Parathyroid adenoma (tissue), 2 donors: ENCODE data around the gene GRM7.

Experiments
- H2AFZ ChIP-seq: fragments of 300-600 bp; sonication (generic); one replicate; pipeline ENCODE4 v1.7.0; 2017; ENCODE audit warnings: antibody characterized with exemption, mild to moderate bottlenecking
- H3K27ac ChIP-seq: fragments of 300-600 bp; sonication (generic); one replicate; pipeline ENCODE4 v1.7.0; 2017
- H3K27me3 ChIP-seq: fragments of 300-600 bp; sonication (generic); one replicate; pipeline ENCODE4 v1.7.0; 2017; ENCODE audit warnings: low read length; ENCODE audit not compliant: control insufficient read depth, insufficient read depth
- H3K36me3 ChIP-seq: fragments of 300-600 bp; sonication (generic); one replicate; pipeline ENCODE4 v1.7.0; 2017; ENCODE audit warnings: low read length; ENCODE audit not compliant: control insufficient read depth, insufficient read depth
- H3K4me1 ChIP-seq: fragments of 300-600 bp; sonication (generic); one replicate; pipeline ENCODE4 v1.7.0; 2017; ENCODE audit warnings: control low read depth
- H3K4me2 ChIP-seq: fragments of 300-600 bp; sonication (generic); one replicate; pipeline ENCODE4 v1.7.0; 2017; ENCODE audit warnings: low read length
- H3K4me3 ChIP-seq: fragments of 300-600 bp; sonication (generic); one replicate; pipeline ENCODE4 v1.7.0; 2017; ENCODE audit warnings: low read depth, low read length
- H3K79me2 ChIP-seq: fragments of 300-600 bp; sonication (generic); one replicate; pipeline ENCODE4 v1.7.0; 2017; ENCODE audit warnings: control low read depth
- H3K9ac ChIP-seq: fragments of 300-600 bp; sonication (generic); one replicate; pipeline ENCODE4 v1.7.0; 2017; ENCODE audit warnings: mild to moderate bottlenecking
- H3K9me3 ChIP-seq: fragments of 300-600 bp; sonication (generic); one replicate; pipeline ENCODE4 v1.7.0; 2017; ENCODE audit warnings: low read length; ENCODE audit not compliant: control insufficient read depth
- CTCF ChIP-seq: fragments of 300-600 bp; sonication (generic); IDR thresholded peaks from one replicate; pipeline ENCODE4 v1.7.0; 2017; ENCODE audit warnings: antibody characterized with exemption, mild to moderate bottlenecking
- donor health status: primary hyperparathyroidism.

GRM7 gene

GRCh38 chr3:6989608-6990291, 128.8 kb downstream of the GRM7 start:
- no peak overlapping the region for H3K4me3 ChIP-seq
- TF ChIP-seq CTCF: no peak

GRCh38 chr3:6994081-6994668, 133.3 kb downstream of the GRM7 start:
- Histone ChIP-seq H3K4me3 (no peak overlapping the region), H3K9ac (no peak overlapping the region), H3K9me3 (no peaks in the 10 kb centered on the region), H3K4me2 (no peak overlapping the region), H3K36me3 (no peaks in the 10 kb centered on the region), H3K27me3 (no peaks in the 10 kb centered on the region), H3K27ac (no peak overlapping the region), H3K4me1 (no peaks in the 10 kb centered on the region), H2AFZ (no peak overlapping the region), H3K79me2 (no peaks in the 10 kb centered on the region)
- no peak for TF ChIP-seq CTCF

More at GRCh38 chr3:6989608-6990291, 128.8 kb downstream of the GRM7 start:
- Histone ChIP-seq H3K27ac (no peak overlapping the region), H3K4me1 (no peaks in the 10 kb centered on the region), H3K79me2 (no peaks in the 10 kb centered on the region), H3K9ac (no peak overlapping the region), H3K4me2 (no peak overlapping the region), H3K9me3 (no peaks in the 10 kb centered on the region), H2AFZ (no peak overlapping the region), H3K36me3 (no peaks in the 10 kb centered on the region), H3K27me3 (no peaks in the 10 kb centered on the region)

- H3K4me1 ChIP-seq: no peaks in the 10 kb centered on the region
- no peak overlapping the region for H2AFZ ChIP-seq
- no peak for TF ChIP-seq CTCF
- no peaks in the 10 kb centered on the region for H3K79me2 ChIP-seq
- H3K9ac ChIP-seq: no peak overlapping the region
- no peak overlapping the region for H3K27ac ChIP-seq
- H3K36me3 ChIP-seq: no peaks in the 10 kb centered on the region
- no peak overlapping the region for H3K4me2 ChIP-seq
- H3K9me3 ChIP-seq: no peaks in the 10 kb centered on the region
- no peaks in the 10 kb centered on the region for H3K27me3 ChIP-seq
- H3K4me3 ChIP-seq: no peak overlapping the region
Observed at GRCh38 chr3:7000501-7000900, 139.6 kb downstream of the GRM7 start.

GRCh38 chr3:7001370-7001769, 140.5 kb downstream of the GRM7 start:
- Histone ChIP-seq H3K27me3 (no peaks in the 10 kb centered on the region), H2AFZ (no peak overlapping the region), H3K9me3 (no peaks in the 10 kb centered on the region), H3K4me2 (no peak overlapping the region), H3K79me2 (no peaks in the 10 kb centered on the region), H3K27ac (no peak overlapping the region), H3K9ac (no peak overlapping the region), H3K4me3 (no peak overlapping the region), H3K36me3 (no peaks in the 10 kb centered on the region), H3K4me1 (no peaks in the 10 kb centered on the region)
- no peak for TF ChIP-seq CTCF
